ENCODE measurements around the gene ELL.
"Not testable (repeated sequence)": the region's sequence is repeated elsewhere in the genome, so short reads cannot be mapped to it uniquely, and the experiment has no call there.

The ELL gene

GRCh38 chr19:18521692-18522123, at the start of gene ELL:
ELL (minus strand) TSS chr19:18522070; CDS start chr19:18522055, 15 bp downstream.
- no peak for DNase-seq

- no peak for DNase-seq
Observed at GRCh38 chr19:18568367-18568766, 46.5 kb upstream of the ELL start.

GRCh38 chr19:18566953-18567352, 45.1 kb upstream of the ELL start:
- DNase-seq: no peak

- no peak for DNase-seq
Observed at GRCh38 chr19:18562086-18562485, 40.2 kb upstream of the ELL start.

- DNase-seq: no peak
Observed at GRCh38 chr19:18559685-18560084, 37.8 kb upstream of the ELL start.

GRCh38 chr19:18558604-18559003, 36.7 kb upstream of the ELL start:
- no peak for DNase-seq

GRCh38 chr19:18558202-18558555, 36.3 kb upstream of the ELL start:
- no peak for DNase-seq

GRCh38 chr19:18557411-18558201, 35.7 kb upstream of the ELL start, which contains the start of gene KXD1:
KXD1 (plus strand) TSS chr19:18557870; CDS start chr19:18562057, 4,187 bp downstream.
- peak; percentile 99 for DNase-seq

GRCh38 chr19:18551631-18552030, 29.8 kb upstream of the ELL start:
- no peak for DNase-seq

GRCh38 chr19:18543814-18544475, 22.1 kb upstream of the ELL start:
- DNase-seq: peak; percentile 87 to 91

- DNase-seq: peak; percentile 93 to 94
Observed at GRCh38 chr19:18542941-18543813, 21.3 kb upstream of the ELL start, which contains the start of gene FKBP8. FKBP8 (minus strand) TSS chr19:18543573; CDS start chr19:18541970, 1,603 bp downstream.

- DNase-seq: peak in 1 of 2 donors; percentile 18
Observed at GRCh38 chr19:18541992-18542940, 20.4 kb upstream of the ELL start.

- DNase-seq: no peak
Observed at GRCh38 chr19:18541258-18541991, 19.6 kb upstream of the ELL start.

GRCh38 chr19:18540200-18540599, 18.3 kb upstream of the ELL start:
- not testable (repeated sequence) for DNase-seq

- DNase-seq: no peak
Observed at GRCh38 chr19:18539372-18539771, 17.5 kb upstream of the ELL start.

- no peak for DNase-seq
Observed at GRCh38 chr19:18538115-18538514, 16.2 kb upstream of the ELL start.

GRCh38 chr19:18537431-18537830, 15.6 kb upstream of the ELL start:
- DNase-seq: no peak

GRCh38 chr19:18536475-18536874, 14.6 kb upstream of the ELL start:
- DNase-seq: no peak

- DNase-seq: no peak
Observed at GRCh38 chr19:18533058-18533457, 11.2 kb upstream of the ELL start.

GRCh38 chr19:18532168-18532890, 10.5 kb upstream of the ELL start:
- DNase-seq: no peak

GRCh38 chr19:18531485-18531884, 9.6 kb upstream of the ELL start:
- DNase-seq: no peak

All from CD4-positive, alpha-beta T cell treated with Interleukin-4 for 1 hour (primary cell).